Neural crest cell (in vitro differentiated cells): ENCODE results near the gene SLC17A9. TPM values are rescaled to one million over a fixed set of nuclear protein-coding genes. Genes with fewer than 3 reads are reported as not detected.
A peak's percentile ranks its signal among the peaks of the same experiment; 100 is the strongest.

ENCODE experiments used
- DNase-seq: peaks from one replicate; pipeline ENCODE4 v3.0.0; 2021; ENCODE audit warnings: low read depth, mixed read lengths, low spot score
- H3K27ac Mint-ChIP-seq: one replicate; pipeline ENCODE4 v1.8.0; 2021; ENCODE audit warnings: mild to moderate bottlenecking, mixed read lengths; ENCODE audit not compliant: unreplicated experiment
- H3K27me3 Mint-ChIP-seq: 2 replicates; pipeline ENCODE4 v1.8.0; 2021; ENCODE audit warnings: low read depth, mild to moderate bottlenecking, mixed read lengths
- H3K36me3 Mint-ChIP-seq: 2 replicates; pipeline ENCODE4 v1.8.0; 2021; ENCODE audit warnings: low read depth, mild to moderate bottlenecking, mixed read lengths
- H3K4me1 Mint-ChIP-seq: 2 replicates; pipeline ENCODE4 v1.8.0; 2021; ENCODE audit warnings: mixed read lengths
- H3K4me3 Mint-ChIP-seq: one replicate; pipeline ENCODE4 v1.8.0; 2021; ENCODE audit warnings: mild to moderate bottlenecking, mixed read lengths
- H3K9me3 Mint-ChIP-seq: 2 replicates; pipeline ENCODE4 v1.8.0; 2021; ENCODE audit warnings: mixed read lengths
- total RNA-seq: library from RNA; stranded (reverse); gene quantifications from 2 replicates; pipeline ENCODE4 v1.2.1, GENCODE V29; 2021
- TF ChIP-seq, protein P1 (sequence below): fragments of 200-600 bp; sonication (generic); conservative IDR thresholded peaks from 2 replicates; pipeline ENCODE4 v1.5.0; 2021; ENCODE audit warnings: antibody characterized with exemption, mild to moderate bottlenecking

Gene SLC17A9
- total RNA-seq, 1 donor from 2014 or later = 1.2 TPM

DNA sequence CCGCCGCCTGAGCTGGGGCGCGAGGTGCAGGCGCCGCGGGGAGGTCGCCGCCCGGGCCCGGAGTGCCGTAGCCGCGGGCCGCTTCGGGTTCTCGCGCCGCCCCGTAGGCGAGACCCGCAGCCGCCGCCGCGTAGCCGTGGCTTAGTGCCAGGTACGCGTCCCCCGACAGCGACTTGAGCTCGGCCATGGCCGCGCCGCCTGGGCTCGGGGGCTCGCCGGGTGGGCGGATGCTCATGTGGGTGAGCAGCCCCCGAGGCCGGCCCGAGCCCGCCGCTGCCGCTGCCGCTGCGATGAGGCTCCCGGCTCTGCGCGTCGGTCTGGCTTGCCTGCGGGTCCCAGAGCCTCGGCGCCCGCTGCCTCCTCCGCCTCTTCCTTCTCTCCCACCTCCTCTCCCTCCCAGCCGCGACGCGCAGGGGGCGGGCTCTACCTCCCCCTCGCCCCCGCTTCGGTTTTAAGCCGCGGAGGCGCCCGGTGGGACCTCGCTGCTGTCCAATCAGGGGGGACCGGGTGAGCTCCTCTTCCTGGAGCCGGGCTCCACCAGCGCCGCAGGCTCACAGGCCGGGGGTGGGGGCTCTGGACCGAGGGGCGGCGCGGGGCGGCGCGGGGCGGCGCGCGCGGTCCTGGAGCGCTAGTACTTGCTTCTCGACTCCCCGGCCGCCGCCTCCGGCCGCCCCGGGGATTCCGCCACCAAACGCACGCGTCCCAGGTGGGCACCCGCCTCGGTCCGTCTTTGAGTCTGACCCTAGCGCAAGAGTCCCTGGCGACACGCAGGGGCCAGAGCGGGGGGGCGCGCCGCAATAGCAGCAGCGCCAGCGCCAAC lies 54.2 kb downstream of the SLC17A9 start, which contains the start of gene BHLHE23:
Gene BHLHE23, minus strand, starts transcription at position 425 of the 820 bp plus-strand sequence. Its CDS starts 190 bp downstream, at position 235.
- Mint-ChIP-seq H3K27me3 (peaks cover 86% of the 10 kb centered on the region), H3K4me1 (peaks cover 9% of the 10 kb centered on the region)

DNA sequence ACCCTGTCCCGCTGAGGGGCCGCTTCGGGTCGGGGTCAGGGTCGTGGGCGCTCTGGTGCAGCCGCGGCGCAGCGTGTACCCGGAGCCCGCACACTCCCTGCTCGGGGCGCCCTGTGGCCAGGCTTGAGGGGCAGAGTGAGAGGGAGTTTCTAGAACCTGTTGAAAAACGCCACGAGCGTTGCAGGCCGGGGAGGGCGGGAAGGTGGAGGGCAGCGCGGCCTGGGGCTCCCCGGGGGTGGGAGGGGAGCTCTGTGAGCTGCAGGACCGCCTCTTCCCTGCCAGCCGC lies 54.8 kb downstream of the SLC17A9 start:
- peaks cover 9% of the 10 kb centered on the region for H3K4me1 Mint-ChIP-seq
- TF ChIP-seq, protein P1, sequence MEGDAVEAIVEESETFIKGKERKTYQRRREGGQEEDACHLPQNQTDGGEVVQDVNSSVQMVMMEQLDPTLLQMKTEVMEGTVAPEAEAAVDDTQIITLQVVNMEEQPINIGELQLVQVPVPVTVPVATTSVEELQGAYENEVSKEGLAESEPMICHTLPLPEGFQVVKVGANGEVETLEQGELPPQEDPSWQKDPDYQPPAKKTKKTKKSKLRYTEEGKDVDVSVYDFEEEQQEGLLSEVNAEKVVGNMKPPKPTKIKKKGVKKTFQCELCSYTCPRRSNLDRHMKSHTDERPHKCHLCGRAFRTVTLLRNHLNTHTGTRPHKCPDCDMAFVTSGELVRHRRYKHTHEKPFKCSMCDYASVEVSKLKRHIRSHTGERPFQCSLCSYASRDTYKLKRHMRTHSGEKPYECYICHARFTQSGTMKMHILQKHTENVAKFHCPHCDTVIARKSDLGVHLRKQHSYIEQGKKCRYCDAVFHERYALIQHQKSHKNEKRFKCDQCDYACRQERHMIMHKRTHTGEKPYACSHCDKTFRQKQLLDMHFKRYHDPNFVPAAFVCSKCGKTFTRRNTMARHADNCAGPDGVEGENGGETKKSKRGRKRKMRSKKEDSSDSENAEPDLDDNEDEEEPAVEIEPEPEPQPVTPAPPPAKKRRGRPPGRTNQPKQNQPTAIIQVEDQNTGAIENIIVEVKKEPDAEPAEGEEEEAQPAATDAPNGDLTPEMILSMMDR = no peak
- H3K27me3 Mint-ChIP-seq = peaks cover 85% of the 10 kb centered on the region
- no peaks in the 10 kb centered on the region for H3K9me3 Mint-ChIP-seq
- H3K27ac Mint-ChIP-seq = no peak overlapping the region
- H3K36me3 Mint-ChIP-seq = no peaks in the 10 kb centered on the region
- no peak for DNase-seq
- H3K4me3 Mint-ChIP-seq = no peak overlapping the region

More for the DNA sequence above, 54.2 kb downstream of the SLC17A9 start, which contains the start of gene BHLHE23:
- H3K36me3 Mint-ChIP-seq = no peaks in the 10 kb centered on the region
- no peak for DNase-seq
- no peaks in the 10 kb centered on the region for H3K9me3 Mint-ChIP-seq
- no peak within 1 kb of the TSS for H3K4me3 Mint-ChIP-seq
- TF ChIP-seq, protein P1 = no peak
- no peak within 1 kb of the TSS for H3K27ac Mint-ChIP-seq

DNA sequence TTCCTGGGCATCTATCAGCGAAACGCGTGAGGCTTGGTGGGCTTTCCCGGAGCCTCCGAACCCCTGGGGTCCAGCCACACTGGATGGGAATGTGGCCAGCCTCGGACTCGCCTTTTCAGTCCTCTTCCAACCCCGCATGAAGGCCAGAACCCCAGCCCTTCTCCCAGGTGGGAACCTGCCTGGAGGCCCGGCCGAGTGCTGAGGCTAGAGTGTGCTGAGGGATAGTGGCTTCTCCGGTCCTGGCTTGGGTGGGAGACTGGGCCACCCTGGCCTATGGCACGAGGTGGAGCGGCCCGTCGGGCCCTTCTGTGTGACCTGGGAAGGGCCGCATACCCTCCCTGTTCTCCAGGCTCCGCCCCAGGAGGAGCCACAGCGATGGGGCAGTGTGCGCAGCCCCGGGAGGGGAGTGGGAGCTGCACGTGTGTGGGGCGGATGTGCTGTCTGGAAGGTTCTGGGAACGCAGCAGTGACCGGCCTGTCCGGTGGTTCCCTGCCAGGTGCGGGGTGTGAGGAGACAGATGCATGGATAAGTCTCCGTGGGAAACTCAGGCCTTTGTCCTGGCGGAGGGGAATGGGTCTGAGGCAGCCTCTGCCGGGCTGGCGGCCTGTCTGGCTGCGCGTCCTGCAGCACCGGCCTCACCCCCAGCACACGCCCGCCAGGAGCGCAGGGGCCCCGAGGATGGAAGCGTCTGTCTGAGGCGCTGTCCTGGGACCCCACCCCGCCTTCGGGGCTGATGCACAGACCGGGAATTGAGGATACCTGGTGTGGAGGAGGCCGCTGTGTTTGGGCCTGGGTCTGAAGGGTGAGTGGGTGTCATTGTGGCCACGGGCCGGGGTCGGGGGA lies 55.4 kb downstream of the SLC17A9 start:
- Mint-ChIP-seq H3K27me3 (peaks cover 79% of the 10 kb centered on the region), H3K9me3 (no peaks in the 10 kb centered on the region), H3K4me3 (no peak overlapping the region), H3K36me3 (no peaks in the 10 kb centered on the region), H3K27ac (no peak overlapping the region), H3K4me1 (peaks cover 9% of the 10 kb centered on the region)
- TF ChIP-seq, protein P1 = no peak
- DNase-seq = no peak

DNA sequence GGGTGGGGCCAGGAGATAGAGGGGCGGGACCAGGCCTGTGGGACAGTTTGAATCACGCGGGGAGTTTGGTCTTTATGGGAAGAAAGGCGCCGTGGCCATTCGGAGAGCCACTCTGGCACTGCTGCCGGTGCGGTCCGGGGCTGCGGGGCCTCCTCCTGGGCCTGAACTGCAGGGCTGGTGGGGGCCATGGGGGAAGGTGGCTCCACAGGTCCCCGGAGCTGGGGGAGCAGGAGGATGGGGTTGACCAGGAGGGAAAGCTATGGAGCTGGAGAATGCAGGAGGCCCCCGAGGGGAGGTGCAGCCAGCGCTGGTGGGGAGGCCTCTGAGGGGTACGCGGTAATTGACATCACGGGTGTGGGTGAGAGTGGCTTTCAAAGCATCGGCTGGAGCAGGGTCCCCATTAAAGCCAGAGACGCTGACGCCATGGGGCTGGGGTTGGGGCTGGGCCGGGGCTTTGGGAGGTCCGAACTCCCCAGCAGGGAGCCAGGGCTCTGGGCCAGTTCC lies 56.1 kb downstream of the SLC17A9 start:
- Mint-ChIP-seq H3K27me3 (peaks cover 79% of the 10 kb centered on the region), H3K9me3 (peaks cover 4% of the 10 kb centered on the region), H3K4me3 (no peak overlapping the region), H3K4me1 (peaks cover 7% of the 10 kb centered on the region), H3K27ac (no peak overlapping the region), H3K36me3 (peaks cover 5% of the 10 kb centered on the region)
- TF ChIP-seq, protein P1 = no peak
- no peak for DNase-seq

DNA sequence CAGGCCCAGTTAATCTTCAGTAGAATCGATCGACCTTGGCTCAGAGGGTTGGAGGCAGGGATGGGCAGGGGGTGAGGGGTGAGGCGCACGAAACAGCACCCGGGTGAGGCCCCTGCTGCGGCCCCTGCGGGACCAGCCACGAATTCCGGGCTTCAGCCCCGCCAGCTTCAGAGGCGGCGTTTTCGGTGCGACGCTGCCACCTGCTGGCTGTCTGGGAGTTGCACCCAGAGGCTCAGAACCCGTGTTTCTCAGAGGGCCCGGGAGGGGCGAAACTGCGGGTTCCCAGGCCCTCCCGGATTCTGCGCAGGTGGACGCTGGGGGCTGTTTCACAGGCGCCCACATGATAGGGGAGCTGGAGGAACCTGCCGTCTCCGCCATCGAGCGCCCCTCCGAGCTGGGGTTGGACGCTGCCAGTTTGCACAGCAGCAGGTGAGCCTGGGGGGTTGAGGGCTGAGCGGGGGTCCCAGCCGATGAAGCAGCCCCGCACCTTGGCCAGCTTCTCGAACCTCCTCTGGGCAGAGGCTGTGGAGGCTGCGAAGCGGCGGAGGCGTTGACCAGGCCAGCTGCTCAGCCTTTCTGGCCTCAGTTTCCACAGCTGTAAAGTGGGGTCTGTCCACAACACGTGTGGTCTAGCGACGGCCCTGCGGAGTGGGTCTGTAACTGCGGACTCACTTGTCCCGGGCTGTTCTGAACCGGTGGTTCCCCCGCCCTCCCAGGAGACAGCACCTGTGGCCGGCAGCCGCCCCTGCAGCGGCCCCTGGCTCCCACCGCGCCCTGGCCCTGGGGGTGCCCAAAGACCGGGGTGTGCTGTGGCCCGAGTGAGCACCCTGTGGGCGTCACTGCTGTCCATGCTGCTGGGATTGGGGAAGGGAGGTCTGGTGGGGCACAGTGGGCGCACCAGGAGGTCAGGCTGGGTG lies 56.8 kb downstream of the SLC17A9 start:
- H3K27me3 Mint-ChIP-seq = peaks cover 76% of the 10 kb centered on the region
- TF ChIP-seq, protein P1 = peak; percentile 93
- H3K4me1 Mint-ChIP-seq = peaks cover 10% of the 10 kb centered on the region
- H3K36me3 Mint-ChIP-seq = peaks cover 8% of the 10 kb centered on the region
- DNase-seq = peak; percentile 90
- no peak overlapping the region for H3K27ac Mint-ChIP-seq
- peaks cover 6% of the 10 kb centered on the region for H3K9me3 Mint-ChIP-seq
- peak overlapping the region; percentile 56 for H3K4me3 Mint-ChIP-seq
